A549 (cell line): ENCODE results near the gene TMEM255A.

Experiments used
- CEBPB ChIP-seq, 2 experiments: fragments of >200 bp in 1 of 2; sonication (Bioruptor Twin) in 1 of 2; formaldehyde crosslinking in 1 of 2; IDR thresholded peaks; 2 replicates each; pipeline ENCODE4 v1.6.1; 2012 to 2016
- EP300 ChIP-seq, 2 experiments: fragments of >200 bp; sonication (Bioruptor Twin); formaldehyde crosslinking; IDR thresholded peaks; 2 replicates in 1 of 2; 3 replicates in 1 of 2; pipeline ENCODE4 v1.6.1; 2016 to 2017
- HDAC2 ChIP-seq: fragments of 200-600 bp; sonication (generic); IDR thresholded peaks from 2 replicates; pipeline ENCODE4 v1.6.1; 2016
- KDM1A ChIP-seq: fragments of 200-600 bp; sonication (generic); IDR thresholded peaks from 2 replicates; pipeline ENCODE4 v1.6.1; 2016; ENCODE audit warnings: low read depth, mild to moderate bottlenecking
- NR3C1 ChIP-seq: fragments of >200 bp; sonication (Bioruptor Twin); formaldehyde crosslinking; IDR thresholded peaks from 3 replicates; pipeline ENCODE4 v1.6.1; 2017
- SMC3 ChIP-seq: fragments of >200 bp; sonication (Bioruptor Twin); formaldehyde crosslinking; IDR thresholded peaks from 3 replicates; pipeline ENCODE4 v1.6.1; 2018; ENCODE audit warnings: inconsistent platforms
- TF ChIP-seq, protein P1 (sequence below): fragments of 200-600 bp; sonication (generic); IDR thresholded peaks from 2 replicates; pipeline ENCODE4 v1.6.1; 2016; ENCODE audit warnings: antibody characterized with exemption, mild to moderate bottlenecking, moderate library complexity
- TF ChIP-seq, protein P2 (sequence below): fragments of >200 bp; sonication (Bioruptor Twin); formaldehyde crosslinking; IDR thresholded peaks from 3 replicates; pipeline ENCODE4 v1.5.1; 2016

DNA sequence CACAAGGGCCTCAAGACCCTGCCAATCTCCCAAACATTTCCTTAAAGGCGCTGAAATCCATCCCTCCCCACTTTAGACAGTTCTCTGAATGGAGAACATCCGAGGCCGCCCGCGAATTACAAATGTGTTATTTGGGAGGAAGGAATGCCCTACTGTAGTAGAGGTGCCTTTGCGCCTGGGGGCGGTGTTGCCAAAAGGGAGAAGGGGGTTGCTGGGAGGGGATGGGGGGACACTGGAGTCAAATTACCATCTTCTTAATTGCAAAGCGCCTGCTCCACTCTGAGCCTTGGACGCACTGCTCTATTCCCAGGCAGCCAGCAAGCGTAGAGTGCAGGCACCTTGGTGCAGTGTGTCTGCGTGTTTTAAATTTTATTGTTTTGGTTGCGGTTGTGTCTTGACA lies 2.7 kb downstream of the TMEM255A start:
- TF ChIP-seq, protein P1, sequence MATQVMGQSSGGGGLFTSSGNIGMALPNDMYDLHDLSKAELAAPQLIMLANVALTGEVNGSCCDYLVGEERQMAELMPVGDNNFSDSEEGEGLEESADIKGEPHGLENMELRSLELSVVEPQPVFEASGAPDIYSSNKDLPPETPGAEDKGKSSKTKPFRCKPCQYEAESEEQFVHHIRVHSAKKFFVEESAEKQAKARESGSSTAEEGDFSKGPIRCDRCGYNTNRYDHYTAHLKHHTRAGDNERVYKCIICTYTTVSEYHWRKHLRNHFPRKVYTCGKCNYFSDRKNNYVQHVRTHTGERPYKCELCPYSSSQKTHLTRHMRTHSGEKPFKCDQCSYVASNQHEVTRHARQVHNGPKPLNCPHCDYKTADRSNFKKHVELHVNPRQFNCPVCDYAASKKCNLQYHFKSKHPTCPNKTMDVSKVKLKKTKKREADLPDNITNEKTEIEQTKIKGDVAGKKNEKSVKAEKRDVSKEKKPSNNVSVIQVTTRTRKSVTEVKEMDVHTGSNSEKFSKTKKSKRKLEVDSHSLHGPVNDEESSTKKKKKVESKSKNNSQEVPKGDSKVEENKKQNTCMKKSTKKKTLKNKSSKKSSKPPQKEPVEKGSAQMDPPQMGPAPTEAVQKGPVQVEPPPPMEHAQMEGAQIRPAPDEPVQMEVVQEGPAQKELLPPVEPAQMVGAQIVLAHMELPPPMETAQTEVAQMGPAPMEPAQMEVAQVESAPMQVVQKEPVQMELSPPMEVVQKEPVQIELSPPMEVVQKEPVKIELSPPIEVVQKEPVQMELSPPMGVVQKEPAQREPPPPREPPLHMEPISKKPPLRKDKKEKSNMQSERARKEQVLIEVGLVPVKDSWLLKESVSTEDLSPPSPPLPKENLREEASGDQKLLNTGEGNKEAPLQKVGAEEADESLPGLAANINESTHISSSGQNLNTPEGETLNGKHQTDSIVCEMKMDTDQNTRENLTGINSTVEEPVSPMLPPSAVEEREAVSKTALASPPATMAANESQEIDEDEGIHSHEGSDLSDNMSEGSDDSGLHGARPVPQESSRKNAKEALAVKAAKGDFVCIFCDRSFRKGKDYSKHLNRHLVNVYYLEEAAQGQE: no peak
- TF ChIP-seq SMC3: no peak
- TF ChIP-seq, protein P2, sequence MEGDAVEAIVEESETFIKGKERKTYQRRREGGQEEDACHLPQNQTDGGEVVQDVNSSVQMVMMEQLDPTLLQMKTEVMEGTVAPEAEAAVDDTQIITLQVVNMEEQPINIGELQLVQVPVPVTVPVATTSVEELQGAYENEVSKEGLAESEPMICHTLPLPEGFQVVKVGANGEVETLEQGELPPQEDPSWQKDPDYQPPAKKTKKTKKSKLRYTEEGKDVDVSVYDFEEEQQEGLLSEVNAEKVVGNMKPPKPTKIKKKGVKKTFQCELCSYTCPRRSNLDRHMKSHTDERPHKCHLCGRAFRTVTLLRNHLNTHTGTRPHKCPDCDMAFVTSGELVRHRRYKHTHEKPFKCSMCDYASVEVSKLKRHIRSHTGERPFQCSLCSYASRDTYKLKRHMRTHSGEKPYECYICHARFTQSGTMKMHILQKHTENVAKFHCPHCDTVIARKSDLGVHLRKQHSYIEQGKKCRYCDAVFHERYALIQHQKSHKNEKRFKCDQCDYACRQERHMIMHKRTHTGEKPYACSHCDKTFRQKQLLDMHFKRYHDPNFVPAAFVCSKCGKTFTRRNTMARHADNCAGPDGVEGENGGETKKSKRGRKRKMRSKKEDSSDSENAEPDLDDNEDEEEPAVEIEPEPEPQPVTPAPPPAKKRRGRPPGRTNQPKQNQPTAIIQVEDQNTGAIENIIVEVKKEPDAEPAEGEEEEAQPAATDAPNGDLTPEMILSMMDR: no peak
- no peak for TF ChIP-seq NR3C1
- no peak for TF ChIP-seq EP300 (IDR thresholded peaks at IDR 0.05)
- TF ChIP-seq CEBPB (IDR thresholded peaks at IDR 0.05): no peak
- no peak for TF ChIP-seq KDM1A
- TF ChIP-seq HDAC2: no peak
